ENCODE data around the gene HS3ST1.

DNA sequence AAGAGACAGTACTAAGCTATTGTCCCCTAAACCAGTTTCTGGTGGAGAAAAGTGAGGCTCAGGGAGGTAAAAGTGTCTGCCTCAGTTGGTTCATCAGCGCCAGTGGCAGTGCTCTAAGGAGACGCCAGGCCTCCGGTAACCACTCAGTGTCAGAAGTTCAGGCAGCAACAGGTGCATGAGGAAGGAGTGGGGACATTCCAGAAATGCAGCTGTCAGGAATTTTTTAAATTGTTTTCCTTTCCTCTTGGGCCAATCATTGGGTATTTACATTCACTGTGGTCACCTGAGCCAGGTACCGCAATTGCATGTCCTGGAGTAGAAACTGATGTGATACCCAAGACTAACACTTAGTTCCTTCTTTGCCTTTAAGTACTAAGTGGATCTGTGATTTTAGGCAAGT lies 40.2 kb upstream of the HS3ST1 start:
- TF ChIP-seq, protein P1, sequence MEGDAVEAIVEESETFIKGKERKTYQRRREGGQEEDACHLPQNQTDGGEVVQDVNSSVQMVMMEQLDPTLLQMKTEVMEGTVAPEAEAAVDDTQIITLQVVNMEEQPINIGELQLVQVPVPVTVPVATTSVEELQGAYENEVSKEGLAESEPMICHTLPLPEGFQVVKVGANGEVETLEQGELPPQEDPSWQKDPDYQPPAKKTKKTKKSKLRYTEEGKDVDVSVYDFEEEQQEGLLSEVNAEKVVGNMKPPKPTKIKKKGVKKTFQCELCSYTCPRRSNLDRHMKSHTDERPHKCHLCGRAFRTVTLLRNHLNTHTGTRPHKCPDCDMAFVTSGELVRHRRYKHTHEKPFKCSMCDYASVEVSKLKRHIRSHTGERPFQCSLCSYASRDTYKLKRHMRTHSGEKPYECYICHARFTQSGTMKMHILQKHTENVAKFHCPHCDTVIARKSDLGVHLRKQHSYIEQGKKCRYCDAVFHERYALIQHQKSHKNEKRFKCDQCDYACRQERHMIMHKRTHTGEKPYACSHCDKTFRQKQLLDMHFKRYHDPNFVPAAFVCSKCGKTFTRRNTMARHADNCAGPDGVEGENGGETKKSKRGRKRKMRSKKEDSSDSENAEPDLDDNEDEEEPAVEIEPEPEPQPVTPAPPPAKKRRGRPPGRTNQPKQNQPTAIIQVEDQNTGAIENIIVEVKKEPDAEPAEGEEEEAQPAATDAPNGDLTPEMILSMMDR (IDR thresholded peaks at IDR 0.05) = no peak
- TF ChIP-seq POLR2A (IDR thresholded peaks at IDR 0.05) = no peak

Measured in lower leg skin (tissue), 3 donors.